Epidermal melanocyte (primary cell): ENCODE results near the gene RAP1GAP.
"Not testable (repeated sequence)": the region's sequence is repeated elsewhere in the genome, so short reads cannot be mapped to it uniquely, and the experiment has no call there.

Experiments used
- DNase-seq: peaks from one replicate; pipeline ENCODE4 v3.0.0; 2011; ENCODE audit warnings: low spot score; ENCODE audit not compliant: insufficient read length

Gene RAP1GAP

GRCh38 chr1:21572735-21573277, 96.4 kb downstream of the RAP1GAP start:
- no peak for DNase-seq

GRCh38 chr1:21572221-21572620, 96.9 kb downstream of the RAP1GAP start:
- DNase-seq = no peak

GRCh38 chr1:21570885-21571284, 98.3 kb downstream of the RAP1GAP start:
- no peak for DNase-seq

- no peak for DNase-seq
Measured at GRCh38 chr1:21570528-21570875, 98.7 kb downstream of the RAP1GAP start.

GRCh38 chr1:21569820-21570527, 99.2 kb downstream of the RAP1GAP start:
- DNase-seq = no peak

GRCh38 chr1:21568809-21569385, 100.3 kb downstream of the RAP1GAP start:
- DNase-seq = no peak

GRCh38 chr1:21568006-21568746, 101.0 kb downstream of the RAP1GAP start:
- no peak for DNase-seq

- DNase-seq = no peak
Measured at GRCh38 chr1:21567241-21568005, 101.7 kb downstream of the RAP1GAP start.

GRCh38 chr1:21566361-21566760, 102.8 kb downstream of the RAP1GAP start:
- not testable (repeated sequence) for DNase-seq

- no peak for DNase-seq
Measured at GRCh38 chr1:21565285-21565684, 103.9 kb downstream of the RAP1GAP start.

- no peak for DNase-seq
Measured at GRCh38 chr1:21564521-21565095, 104.5 kb downstream of the RAP1GAP start.

GRCh38 chr1:21563971-21564370, 105.2 kb downstream of the RAP1GAP start:
- DNase-seq = no peak

GRCh38 chr1:21562896-21563295, 106.3 kb downstream of the RAP1GAP start:
- no peak for DNase-seq

GRCh38 chr1:21560916-21561638, 108.1 kb downstream of the RAP1GAP start:
- DNase-seq = no peak

- no peak for DNase-seq
Measured at GRCh38 chr1:21559788-21560567, 109.2 kb downstream of the RAP1GAP start.

- peak; percentile 36 for DNase-seq
Measured at GRCh38 chr1:21553116-21553926, 115.8 kb downstream of the RAP1GAP start.

- no peak for DNase-seq
Measured at GRCh38 chr1:21552715-21553114, 116.4 kb downstream of the RAP1GAP start.

GRCh38 chr1:21550866-21551475, 118.2 kb downstream of the RAP1GAP start:
- no peak for DNase-seq
